ENCODE measurements around the gene ARHGEF16. TPM values are rescaled to one million over a fixed set of nuclear protein-coding genes. Genes with fewer than 3 reads are reported as not detected.

ARHGEF16 gene
- total RNA-seq, 1 experiment from 2014 or later, result 11.2 TPM

DNA sequence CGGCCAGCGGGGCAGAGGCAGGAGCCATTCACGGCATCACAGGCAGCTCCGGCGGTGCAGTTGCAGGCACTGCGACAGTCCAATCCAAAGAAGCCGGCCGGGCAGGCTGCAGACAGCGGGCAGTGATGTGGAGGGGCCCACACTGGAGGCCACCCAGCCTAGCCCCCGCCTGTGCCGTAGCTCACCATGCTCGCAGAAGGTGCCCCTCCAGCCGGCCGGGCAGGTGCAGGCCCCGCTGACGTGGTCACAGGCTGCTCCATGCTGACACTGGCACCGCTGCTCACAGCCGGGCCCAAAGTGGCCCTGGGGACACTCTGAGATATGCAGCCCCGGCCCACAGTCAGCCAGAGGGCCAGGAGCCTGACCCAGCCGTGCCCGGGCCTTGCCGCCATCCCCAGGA is 45.1 kb downstream of the ARHGEF16 start:
- POLR2A ChIA-PET (ENCODE audit: low non-redundant PET), result no interaction called here
- Histone ChIP-seq H3K36me3 (ENCODE audit: insufficient read depth, low read length, poor library complexity, severe bottlenecking) (no peaks in the 10 kb centered on the region), H3K4me3 (ENCODE audit: low read depth, low read length, poor library complexity, severe bottlenecking) (no peak overlapping the region), H3K27ac (ENCODE audit: low read depth, low read length, poor library complexity, severe bottlenecking) (no peak overlapping the region), H3K27me3 (replicated peaks; ENCODE audit: insufficient read depth, low read depth, low read length, poor library complexity) (no peaks in the 10 kb centered on the region), H3K9me3 (ENCODE audit: low read depth, low read length, poor library complexity, severe bottlenecking) (no peaks in the 10 kb centered on the region), H3K4me1 (ENCODE audit: insufficient read depth, low read length, poor library complexity, severe bottlenecking) (no peaks in the 10 kb centered on the region)
- TF ChIP-seq EZH2 (IDR thresholded peaks at IDR 0.05; ENCODE audit: borderline replicate concordance, low read depth, low read length, poor library complexity, severe bottlenecking), result no peak
- TF ChIP-seq, protein P1, sequence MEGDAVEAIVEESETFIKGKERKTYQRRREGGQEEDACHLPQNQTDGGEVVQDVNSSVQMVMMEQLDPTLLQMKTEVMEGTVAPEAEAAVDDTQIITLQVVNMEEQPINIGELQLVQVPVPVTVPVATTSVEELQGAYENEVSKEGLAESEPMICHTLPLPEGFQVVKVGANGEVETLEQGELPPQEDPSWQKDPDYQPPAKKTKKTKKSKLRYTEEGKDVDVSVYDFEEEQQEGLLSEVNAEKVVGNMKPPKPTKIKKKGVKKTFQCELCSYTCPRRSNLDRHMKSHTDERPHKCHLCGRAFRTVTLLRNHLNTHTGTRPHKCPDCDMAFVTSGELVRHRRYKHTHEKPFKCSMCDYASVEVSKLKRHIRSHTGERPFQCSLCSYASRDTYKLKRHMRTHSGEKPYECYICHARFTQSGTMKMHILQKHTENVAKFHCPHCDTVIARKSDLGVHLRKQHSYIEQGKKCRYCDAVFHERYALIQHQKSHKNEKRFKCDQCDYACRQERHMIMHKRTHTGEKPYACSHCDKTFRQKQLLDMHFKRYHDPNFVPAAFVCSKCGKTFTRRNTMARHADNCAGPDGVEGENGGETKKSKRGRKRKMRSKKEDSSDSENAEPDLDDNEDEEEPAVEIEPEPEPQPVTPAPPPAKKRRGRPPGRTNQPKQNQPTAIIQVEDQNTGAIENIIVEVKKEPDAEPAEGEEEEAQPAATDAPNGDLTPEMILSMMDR (conservative IDR thresholded peaks at IDR 0.05; ENCODE audit: low read depth, low read length), result no peak
- BruUV-seq (replicated peaks), result no TSS peak
- CTCF ChIA-PET, result interaction anchor here (1.1 kb wide), 1 partner anchor 8 kb away, joined by 3 read pairs; no protein-coding TSS in a partner anchor
- DNase-seq (ENCODE audit: low spot score), result no peak
- intact Hi-C loops (cut with micrococcal nuclease; ENCODE audit: unreplicated experiment), result no loop called here

DNA sequence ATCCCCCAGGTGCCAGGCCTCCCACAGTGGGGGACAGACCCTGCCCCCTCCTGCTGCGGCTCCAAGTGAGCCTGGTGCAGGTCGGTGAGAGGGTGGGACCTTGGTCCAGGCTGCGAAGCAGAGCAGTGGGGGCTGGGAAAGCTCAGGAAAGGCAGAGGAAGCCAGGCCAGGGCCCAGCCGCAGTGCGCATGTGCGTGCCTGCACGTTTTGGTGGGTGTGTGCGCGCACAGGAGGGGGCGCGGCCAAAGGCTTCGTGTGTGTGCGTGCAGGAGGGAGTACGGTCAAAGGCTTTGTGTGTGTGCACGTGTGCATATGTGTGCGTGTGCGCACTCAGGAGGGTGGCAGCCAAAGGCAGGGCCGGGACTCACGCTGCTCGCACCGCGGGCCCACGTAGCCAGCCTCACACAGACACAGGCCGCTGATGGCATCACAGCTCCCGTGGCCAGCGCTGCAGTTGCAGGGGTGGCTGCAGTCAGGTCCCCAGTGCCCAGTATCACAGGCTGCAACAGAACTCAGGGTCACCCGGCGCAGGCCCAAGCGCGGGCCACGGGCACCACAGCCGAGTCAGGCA is 45.9 kb downstream of the ARHGEF16 start:
- CTCF ChIA-PET, result no interaction called here

DNA sequence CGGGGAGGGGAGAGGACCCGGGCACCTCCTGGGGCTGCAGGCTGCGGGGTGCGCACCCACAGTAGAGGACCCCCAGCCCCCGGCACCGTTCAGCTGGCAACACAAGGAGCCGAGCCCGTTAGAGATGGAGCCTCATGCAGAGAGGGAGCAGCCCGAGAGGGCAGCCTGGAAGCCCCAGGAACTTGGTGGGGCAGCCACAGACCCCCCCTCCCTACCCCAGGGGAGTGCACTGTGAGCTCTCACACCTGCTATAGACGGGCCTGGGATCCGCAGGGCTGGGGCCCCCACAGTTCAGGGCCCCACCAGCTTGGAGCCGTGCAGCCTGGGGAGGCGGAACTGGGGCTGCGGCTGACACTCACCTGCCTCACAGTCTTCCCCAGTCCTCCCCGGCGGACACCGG is 47.0 kb downstream of the ARHGEF16 start:
- no peaks in the 10 kb centered on the region for H3K9me3 ChIP-seq (ENCODE audit: low read depth, low read length, poor library complexity, severe bottlenecking)
- H3K36me3 ChIP-seq (ENCODE audit: insufficient read depth, low read length, poor library complexity, severe bottlenecking), result no peaks in the 10 kb centered on the region
- no peak overlapping the region for H3K4me3 ChIP-seq (ENCODE audit: low read depth, low read length, poor library complexity, severe bottlenecking)
- no peak for DNase-seq (ENCODE audit: low spot score)
- ChIA-PET CTCF (no interaction called here), POLR2A (ENCODE audit: low non-redundant PET) (no interaction called here)
- no peak overlapping the region for H3K27ac ChIP-seq (ENCODE audit: low read depth, low read length, poor library complexity, severe bottlenecking)
- intact Hi-C loops (cut with micrococcal nuclease; ENCODE audit: unreplicated experiment), result no loop called here
- TF ChIP-seq, protein P1 (conservative IDR thresholded peaks at IDR 0.05; ENCODE audit: low read depth, low read length), result no peak
- no peaks in the 10 kb centered on the region for H3K4me1 ChIP-seq (ENCODE audit: insufficient read depth, low read length, poor library complexity, severe bottlenecking)
- BruUV-seq (replicated peaks), result no TSS peak
- H3K27me3 ChIP-seq (replicated peaks; ENCODE audit: insufficient read depth, low read depth, low read length, poor library complexity), result no peaks in the 10 kb centered on the region

More for the DNA sequence above, 45.9 kb downstream of the ARHGEF16 start:
- no peak for DNase-seq (ENCODE audit: low spot score)
- H3K9me3 ChIP-seq (ENCODE audit: low read depth, low read length, poor library complexity, severe bottlenecking), result no peaks in the 10 kb centered on the region
- POLR2A ChIA-PET (ENCODE audit: low non-redundant PET), result no interaction called here
- no TSS peak for BruUV-seq (replicated peaks)
- intact Hi-C loops (cut with micrococcal nuclease; ENCODE audit: unreplicated experiment), result no loop called here
- no peak overlapping the region for H3K4me3 ChIP-seq (ENCODE audit: low read depth, low read length, poor library complexity, severe bottlenecking)
- H3K27me3 ChIP-seq (replicated peaks; ENCODE audit: insufficient read depth, low read depth, low read length, poor library complexity), result no peaks in the 10 kb centered on the region
- no peaks in the 10 kb centered on the region for H3K36me3 ChIP-seq (ENCODE audit: insufficient read depth, low read length, poor library complexity, severe bottlenecking)
- no peaks in the 10 kb centered on the region for H3K4me1 ChIP-seq (ENCODE audit: insufficient read depth, low read length, poor library complexity, severe bottlenecking)
- TF ChIP-seq, protein P1 (conservative IDR thresholded peaks at IDR 0.05; ENCODE audit: low read depth, low read length), result no peak
- no peak for TF ChIP-seq EZH2 (IDR thresholded peaks at IDR 0.05; ENCODE audit: borderline replicate concordance, low read depth, low read length, poor library complexity, severe bottlenecking)
- H3K27ac ChIP-seq (ENCODE audit: low read depth, low read length, poor library complexity, severe bottlenecking), result no peak overlapping the region
